Breast epithelium (tissue), 4 donors: Measurements from ENCODE around the gene ARHGEF33. TPM values are rescaled to one million over a fixed set of nuclear protein-coding genes. Genes with fewer than 3 reads are reported as not detected.

Experiments used
- DNase-seq, 2 donors: peaks; one replicate each; pipeline ENCODE4 v3.0.0-alpha.2; 2019; ENCODE audit warnings: low spot score in 2 of 2
- H3K27ac ChIP-seq, 2 donors: fragments of 200-600 bp; sonication (generic) in 1 of 2; one replicate each; pipeline ENCODE4 v1.5.1; 2016 to 2019; ENCODE audit warnings: mild to moderate bottlenecking in 1 of 2
- H3K27me3 ChIP-seq, 2 donors: fragments of 200-600 bp; sonication (generic) in 1 of 2; one replicate each; pipeline versions ENCODE4 v1.5.1 to v1.6.0; 2017 to 2019; ENCODE audit warnings: control low read depth in 1 of 2, mild to moderate bottlenecking in 1 of 2
- H3K36me3 ChIP-seq: fragments of 200-600 bp; one replicate; pipeline ENCODE4 v1.5.1; 2019
- H3K4me1 ChIP-seq, 2 donors: fragments of 200-600 bp; sonication (generic); one replicate each; pipeline ENCODE4 v1.5.1; 2016 to 2019; ENCODE audit warnings: control low read depth in 1 of 2
- H3K4me3 ChIP-seq, 3 donors: fragments of 200-600 bp; sonication (generic); 1 replicate in 2 of 3; 2 replicates in 1 of 3; pipeline ENCODE4 v1.5.1; 2016 to 2019; ENCODE audit warnings: mild to moderate bottlenecking in 3 of 3, moderate library complexity in 2 of 3
- H3K9me3 ChIP-seq, 2 donors: fragments of 200-600 bp; sonication (generic) in 1 of 2; one replicate each; pipeline ENCODE4 v1.5.1; 2016 to 2019; ENCODE audit warnings: control low read depth in 1 of 2
- CTCF ChIP-seq, 3 donors: fragments of 450-650 bp; IDR thresholded peaks; one replicate each; pipeline ENCODE4 v1.5.1; 2016 to 2017; ENCODE audit warnings: antibody characterized with exemption in 3 of 3, mild to moderate bottlenecking in 3 of 3, moderate library complexity in 3 of 3
- POLR2A ChIP-seq: fragments of 450-650 bp; IDR thresholded peaks from one replicate; pipeline ENCODE4 v1.6.1; 2016; ENCODE audit warnings: antibody characterized with exemption, mild to moderate bottlenecking, moderate library complexity
- POLR2AphosphoS5 ChIP-seq, 3 donors: sonication (generic); formaldehyde crosslinking; IDR thresholded peaks; one replicate each; pipeline ENCODE4 v1.6.1; 2017; ENCODE audit warnings: antibody characterized with exemption in 3 of 3
- intact Hi-C: fragments of 100-400 bp; cut with DNase I; formaldehyde crosslinking; loops from one replicate; pipeline ENCODE4 v1.15.1; 2023; ENCODE audit warnings: low total_unique reads
- total RNA-seq, 3 donors: library from RNA; depleted of rRNA; stranded (reverse); fragments of >200 nt; gene quantifications; one replicate each; pipeline ENCODE4 v1.1.0, GENCODE V29; 2016

The ARHGEF33 gene
- total RNA-seq, 3 donors from 2014 or later: 1.6 to 2.2 (median 1.9) TPM

- H3K4me3 ChIP-seq: no peak overlapping the region
- intact Hi-C loops: no loop called here
- no peak overlapping the region for H3K27ac ChIP-seq
- H3K4me1 ChIP-seq: no peaks in the 10 kb centered on the region
- no peak for TF ChIP-seq POLR2AphosphoS5 (IDR thresholded peaks at IDR 0.05)
- no peak for TF ChIP-seq POLR2A
- no peak for TF ChIP-seq CTCF (IDR thresholded peaks at IDR 0.05)
- no peaks in the 10 kb centered on the region for H3K9me3 ChIP-seq
- no peaks in the 10 kb centered on the region for H3K27me3 ChIP-seq
- no peak for DNase-seq
- peaks cover 8% of the 10 kb centered on the region for H3K36me3 ChIP-seq
Measured at GRCh38 chr2:39000552-39000951, 110.9 kb downstream of the ARHGEF33 start.

DNA sequence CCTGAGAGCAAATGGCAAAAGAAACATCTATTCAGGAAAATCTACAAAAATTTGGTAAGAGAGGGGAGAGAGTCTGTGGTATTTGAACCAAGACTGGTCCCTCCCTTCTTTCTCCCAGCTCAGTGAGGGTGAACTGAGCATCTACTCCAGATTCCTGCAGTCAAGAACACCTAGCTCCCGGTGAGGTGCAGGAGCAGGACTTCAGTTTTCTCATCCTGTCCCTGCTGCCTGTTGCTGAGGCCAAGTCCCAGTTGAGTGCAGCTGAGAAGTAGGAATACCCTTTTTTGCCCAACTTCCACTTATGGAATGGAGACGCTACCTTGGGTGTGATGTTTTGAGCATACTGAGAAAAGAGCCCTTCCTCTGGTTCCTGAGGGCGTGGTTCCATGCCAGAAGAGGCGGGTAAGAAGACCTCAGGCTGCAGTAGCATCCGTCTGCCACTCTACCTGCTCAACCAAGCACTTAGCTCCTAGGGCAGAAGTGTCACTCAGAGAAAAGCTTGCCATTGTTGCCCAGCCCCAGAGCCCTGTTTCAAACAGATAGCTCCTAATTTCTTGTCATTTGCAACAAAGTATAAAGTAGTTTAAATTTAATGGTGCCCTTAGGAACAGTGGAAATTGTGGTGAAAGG lies 118.3 kb downstream of the ARHGEF33 start:
- Histone ChIP-seq H3K36me3 (peaks cover 17% of the 10 kb centered on the region), H3K4me1 (no peaks in the 10 kb centered on the region), H3K4me3 (no peak overlapping the region), H3K27ac (no peak overlapping the region), H3K27me3 (no peaks in the 10 kb centered on the region), H3K9me3 (no peaks in the 10 kb centered on the region)
- TF ChIP-seq POLR2AphosphoS5 (IDR thresholded peaks at IDR 0.05) (no peak), CTCF (IDR thresholded peaks at IDR 0.05) (no peak), POLR2A (no peak)
- DNase-seq: no peak
- intact Hi-C loops: no loop called here

GRCh38 chr2:39008665-39009064 lies 119.0 kb downstream of the ARHGEF33 start:
- intact Hi-C loops: no loop called here
- DNase-seq: no peak

DNA sequence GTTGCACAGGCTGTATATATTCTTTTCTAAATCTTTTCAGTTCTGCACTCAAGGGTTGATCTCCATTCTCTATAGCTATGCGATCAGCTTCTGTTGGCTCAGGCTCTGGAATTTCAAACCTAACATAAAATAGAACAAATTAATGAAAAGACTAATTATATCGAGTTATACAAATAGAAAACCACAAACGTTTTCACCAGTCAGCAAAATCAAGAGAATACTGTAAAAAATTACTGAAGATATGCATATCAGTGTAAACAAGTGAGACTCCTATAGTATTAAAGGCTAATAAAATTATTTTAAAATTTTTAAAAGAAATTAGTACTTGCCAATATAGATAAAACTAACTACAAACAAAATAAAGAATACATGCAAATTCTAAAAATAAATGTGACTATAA lies 124.2 kb downstream of the ARHGEF33 start:
- no peaks in the 10 kb centered on the region for H3K4me1 ChIP-seq
- peaks cover 4% of the 10 kb centered on the region for H3K36me3 ChIP-seq
- intact Hi-C loops: no loop called here
- no peak overlapping the region for H3K27ac ChIP-seq
- DNase-seq: no peak
- H3K9me3 ChIP-seq: no peaks in the 10 kb centered on the region
- TF ChIP-seq POLR2A: no peak
- TF ChIP-seq POLR2AphosphoS5 (IDR thresholded peaks at IDR 0.05): no peak
- TF ChIP-seq CTCF (IDR thresholded peaks at IDR 0.05): no peak
- H3K27me3 ChIP-seq: no peaks in the 10 kb centered on the region
- H3K4me3 ChIP-seq: no peak overlapping the region

More at GRCh38 chr2:39008665-39009064, 119.0 kb downstream of the ARHGEF33 start:
- Histone ChIP-seq H3K4me1 (no peaks in the 10 kb centered on the region), H3K36me3 (peaks cover 17% of the 10 kb centered on the region), H3K27me3 (no peaks in the 10 kb centered on the region), H3K27ac (no peak overlapping the region), H3K9me3 (no peaks in the 10 kb centered on the region), H3K4me3 (no peak overlapping the region)
- TF ChIP-seq POLR2AphosphoS5 (IDR thresholded peaks at IDR 0.05) (no peak), POLR2A (no peak), CTCF (IDR thresholded peaks at IDR 0.05) (no peak)

GRCh38 chr2:39015424-39015823 lies 125.7 kb downstream of the ARHGEF33 start:
- Histone ChIP-seq H3K36me3 (peaks cover 4% of the 10 kb centered on the region), H3K4me1 (no peaks in the 10 kb centered on the region), H3K27ac (no peak overlapping the region), H3K4me3 (no peak overlapping the region), H3K27me3 (no peaks in the 10 kb centered on the region), H3K9me3 (no peaks in the 10 kb centered on the region)
- intact Hi-C loops: no loop called here
- TF ChIP-seq CTCF (IDR thresholded peaks at IDR 0.05): no peak
- TF ChIP-seq POLR2A: no peak
- TF ChIP-seq POLR2AphosphoS5 (IDR thresholded peaks at IDR 0.05): no peak
- no peak for DNase-seq
